GM12865 (cell line): Measurements from ENCODE around the gene RHOBTB3.
"Not testable (repeated sequence)": the region's sequence is repeated elsewhere in the genome, so short reads cannot be mapped to it uniquely, and the experiment has no call there.

Source experiments
- DNase-seq: peaks from one replicate; pipeline ENCODE4 v3.0.0; 2010; ENCODE audit warnings: low read depth
- H3K4me3 ChIP-seq: 2 replicates; pipeline ENCODE4 v1.5.1; 2011; ENCODE audit warnings: mild to moderate bottlenecking, low read depth, low read length, control low read depth
- CTCF ChIP-seq: IDR thresholded peaks from 2 replicates; pipeline ENCODE4 v1.5.1; 2011; ENCODE audit warnings: low read length, control low read depth, low read depth, inconsistent platforms; ENCODE audit not compliant: insufficient read depth; ENCODE audit errors: missing control alignments

RHOBTB3 gene

DNA sequence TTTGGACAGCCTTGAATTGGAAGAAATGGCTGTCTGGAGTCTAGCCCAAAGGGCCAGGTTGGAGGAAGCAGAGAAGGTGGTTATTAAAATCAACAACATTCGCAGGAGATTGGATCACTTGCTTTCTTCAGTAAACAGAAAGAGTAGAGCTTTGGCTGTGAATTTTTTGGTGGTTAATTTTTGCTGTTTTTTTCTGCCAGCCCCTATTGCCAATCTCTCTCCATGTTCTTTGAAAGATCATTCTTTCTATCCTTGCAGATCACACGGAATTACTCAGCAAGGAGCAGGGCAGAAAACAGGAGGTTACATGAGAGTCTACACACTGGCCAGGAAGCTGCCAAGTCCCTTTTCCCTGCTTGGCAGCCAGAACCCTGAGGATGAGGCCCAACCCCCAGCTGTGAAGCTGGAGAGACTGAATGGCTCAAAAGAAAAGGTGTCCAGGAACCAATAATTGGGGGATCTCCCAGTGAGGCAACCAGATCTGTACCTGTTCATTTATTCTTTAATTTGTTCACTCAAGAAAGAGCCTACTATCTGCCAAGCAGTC is 78.4 kb downstream of the RHOBTB3 start:
- DNase-seq = no peak
- no peak for TF ChIP-seq CTCF
- H3K4me3 ChIP-seq = peak overlapping the region; percentile 46; the same call in 1 of the 2 replicates

GRCh38 chr5:95810305-95811125 is 79.4 kb downstream of the RHOBTB3 start:
- no peak for DNase-seq
- TF ChIP-seq CTCF = no peak

GRCh38 chr5:95811126-95811423 is 79.9 kb downstream of the RHOBTB3 start:
- DNase-seq, H3K4me3 ChIP-seq: not testable (repeated sequence)

More at GRCh38 chr5:95810305-95811125, 79.4 kb downstream of the RHOBTB3 start:
- no peak overlapping the region for H3K4me3 ChIP-seq

DNA sequence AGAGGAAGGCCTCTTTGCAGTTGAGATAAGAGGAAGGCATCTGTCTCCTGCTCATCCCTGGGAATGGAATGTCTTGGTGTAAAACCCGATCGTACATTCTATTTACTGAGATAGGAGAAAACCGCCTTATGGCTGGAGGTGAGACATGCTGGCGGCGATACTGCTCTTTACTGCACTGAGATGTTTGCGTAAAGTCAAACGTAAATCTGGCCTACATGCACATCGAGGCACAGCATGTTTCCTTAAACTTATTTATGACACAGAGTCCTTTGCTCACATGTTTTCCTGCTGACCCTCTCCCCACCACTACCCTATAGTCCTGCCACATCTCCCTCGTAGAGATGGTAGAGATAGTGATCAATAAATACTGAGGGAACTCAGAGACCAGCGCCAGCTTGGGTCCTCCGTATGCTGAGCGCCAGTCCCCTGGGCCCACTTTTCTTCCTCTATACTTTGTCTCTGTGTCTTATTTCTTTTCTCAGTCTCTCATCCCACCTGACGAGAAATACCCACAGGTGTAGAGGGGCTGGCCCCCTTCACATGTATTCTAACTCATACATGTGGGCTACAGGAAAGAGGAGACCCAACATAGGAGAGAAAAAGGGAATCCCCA is 80.4 kb downstream of the RHOBTB3 start:
- not testable (repeated sequence) for H3K4me3 ChIP-seq, DNase-seq

DNA sequence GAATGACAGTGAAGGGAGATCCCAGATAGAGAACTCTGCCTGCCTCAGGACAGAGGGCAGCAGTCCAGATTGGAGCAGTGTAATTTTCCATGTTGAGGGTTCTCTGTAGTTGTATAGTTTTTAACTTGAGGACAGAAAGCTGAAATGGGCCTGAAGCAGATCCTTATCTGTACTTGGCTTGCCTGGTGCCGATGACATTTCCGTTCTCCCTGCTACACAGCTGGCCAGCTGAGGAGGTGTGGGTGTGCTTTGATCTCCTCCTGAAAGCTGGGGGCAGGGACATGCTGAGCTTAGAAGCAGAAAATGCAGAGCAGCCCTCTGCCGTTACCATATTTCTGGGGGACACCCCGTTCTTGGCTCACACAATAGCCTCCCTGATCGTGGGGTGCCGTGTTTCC is 80.9 kb downstream of the RHOBTB3 start:
- no peak for TF ChIP-seq CTCF
- H3K4me3 ChIP-seq = no peak overlapping the region
- DNase-seq = no peak

GRCh38 chr5:95813035-95813434 is 81.9 kb downstream of the RHOBTB3 start:
- not testable (repeated sequence) for H3K4me3 ChIP-seq, DNase-seq

GRCh38 chr5:95815155-95815729 is 84.1 kb downstream of the RHOBTB3 start:
- TF ChIP-seq CTCF = no peak
- no peak overlapping the region for H3K4me3 ChIP-seq
- DNase-seq = no peak

- DNase-seq = no peak
- no peak for TF ChIP-seq CTCF
- no peak overlapping the region for H3K4me3 ChIP-seq
These were observed 85.2 kb downstream of the RHOBTB3 start for GRCh38 chr5:95816341-95816740.
